Hematopoietic multipotent progenitor cell treated with erythropoietin and hydrocortisone succinate and interleukin-3 and kit ligand, for 8 days (in vitro differentiated cells): ENCODE results near the gene TSC1.
"Not testable (repeated sequence)": the region's sequence is repeated elsewhere in the genome, so short reads cannot be mapped to it uniquely, and the experiment has no call there.

ENCODE experiments used
- DNase-seq: peaks from one replicate; pipeline ENCODE4 v3.0.0-alpha.2; 2015

Gene TSC1

DNA sequence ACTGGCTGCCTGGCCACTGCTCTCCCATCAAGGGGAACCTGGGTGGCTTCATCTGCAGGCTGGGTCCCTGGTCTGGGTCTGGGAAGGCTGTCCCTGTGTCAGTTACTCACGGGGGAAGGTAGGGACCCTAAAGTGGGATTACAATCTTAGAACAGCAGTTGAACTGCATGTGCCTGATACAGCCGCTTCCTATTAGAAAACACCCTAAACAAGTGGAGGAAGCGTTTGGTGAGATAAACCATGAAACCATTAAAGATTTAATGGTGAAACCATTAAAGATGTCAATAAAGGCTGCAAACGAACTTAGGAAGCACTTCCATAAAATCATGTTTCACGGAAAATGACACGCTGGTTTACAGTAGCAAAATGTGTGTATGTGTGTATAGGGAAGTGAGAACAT lies 31.5 kb upstream of the TSC1 start:
- DNase-seq, result peak; percentile 53

DNA sequence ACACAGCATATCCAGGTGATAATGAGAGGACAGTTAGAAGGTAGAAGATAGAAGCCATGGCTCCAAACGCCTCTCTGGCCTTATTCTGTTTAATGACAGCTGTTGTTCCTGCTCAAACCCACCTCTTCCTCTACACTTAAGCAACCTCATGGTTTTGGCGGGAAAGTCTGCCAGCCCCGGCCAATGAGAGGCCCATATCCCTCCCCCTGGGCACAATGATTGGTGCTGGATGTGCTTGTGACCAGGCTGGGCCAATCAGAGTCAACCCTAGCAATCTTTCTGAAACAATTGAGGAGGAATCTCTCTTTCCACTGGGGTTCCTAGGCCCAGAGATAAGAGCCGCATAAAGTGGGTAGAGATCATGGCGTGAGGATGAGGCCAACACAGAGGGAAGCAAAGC lies 29.3 kb upstream of the TSC1 start:
- peak; percentile 69 for DNase-seq

DNA sequence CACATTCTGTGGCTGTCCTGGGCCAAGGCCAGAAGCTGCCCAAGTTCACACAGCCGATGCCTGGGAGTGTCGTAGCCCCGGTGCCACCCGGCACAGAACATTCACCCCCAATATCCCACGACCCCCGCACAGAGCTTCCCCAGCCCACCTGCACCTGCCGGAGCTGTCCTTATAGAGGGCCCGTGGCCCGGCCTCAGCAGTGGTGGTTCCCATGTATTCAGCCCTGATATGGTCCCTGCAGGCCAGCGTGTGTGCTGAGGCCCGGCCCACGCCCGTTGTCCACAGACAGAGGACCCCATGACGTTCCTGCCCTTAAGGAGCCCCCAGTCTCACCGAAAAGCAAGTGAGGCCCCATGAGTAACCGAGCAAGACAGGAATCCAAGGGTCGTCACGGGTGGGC lies 28.8 kb upstream of the TSC1 start:
- no peak for DNase-seq

DNA sequence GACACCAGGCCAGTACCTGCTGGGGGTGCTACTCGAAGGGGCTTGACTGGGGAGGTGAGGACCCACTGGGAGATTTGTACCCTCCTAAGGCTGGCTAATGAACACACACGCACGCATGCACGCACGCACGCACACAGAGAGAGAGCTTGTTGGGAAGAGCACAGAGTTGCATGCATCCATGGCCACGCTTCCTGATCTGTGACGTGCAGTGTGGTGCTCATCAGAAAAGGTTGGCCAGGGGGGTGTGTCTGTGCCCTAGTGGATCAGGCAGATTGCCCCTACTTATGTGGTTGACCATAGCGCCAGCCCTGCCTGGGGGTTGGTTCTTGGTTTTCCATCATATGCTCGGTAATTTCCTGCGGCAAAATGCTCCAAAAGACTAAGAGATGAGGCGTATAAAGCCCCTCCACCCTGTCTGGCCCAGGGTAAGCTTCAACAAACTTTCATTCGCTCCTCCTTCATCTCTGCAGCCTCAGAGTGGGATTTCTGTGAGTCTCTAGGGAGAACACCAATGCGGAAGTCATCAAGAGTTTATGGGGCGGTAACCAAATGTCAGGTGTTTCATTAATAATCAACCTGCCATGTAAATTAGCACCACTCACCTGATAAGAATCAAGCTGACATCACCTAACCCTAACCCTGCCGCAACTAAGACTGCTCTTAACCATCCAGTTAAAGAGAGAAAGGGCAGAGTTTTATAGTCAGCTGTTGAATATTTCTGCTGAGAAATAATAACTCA lies 26.1 kb upstream of the TSC1 start:
- no peak for DNase-seq

DNA sequence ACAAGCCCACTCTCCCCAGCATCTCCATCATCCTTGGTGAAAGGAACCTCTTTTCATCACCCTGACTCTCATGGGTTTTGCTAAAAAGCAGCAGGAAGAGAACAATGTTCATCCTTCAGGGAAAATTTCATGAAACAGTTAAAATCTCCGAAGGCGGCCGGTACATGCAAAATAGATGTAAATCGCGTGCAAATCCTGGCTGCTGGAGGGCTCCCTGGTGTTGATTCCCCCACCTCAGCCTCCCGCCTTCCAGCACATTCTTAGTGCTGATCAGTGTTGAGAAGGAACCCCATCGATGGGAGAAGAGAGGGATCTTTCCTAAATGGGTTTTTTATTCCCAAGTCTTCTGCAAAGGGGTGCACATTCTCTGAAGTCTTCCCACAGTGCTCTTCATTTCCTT lies 25.4 kb upstream of the TSC1 start:
- no peak for DNase-seq

DNA sequence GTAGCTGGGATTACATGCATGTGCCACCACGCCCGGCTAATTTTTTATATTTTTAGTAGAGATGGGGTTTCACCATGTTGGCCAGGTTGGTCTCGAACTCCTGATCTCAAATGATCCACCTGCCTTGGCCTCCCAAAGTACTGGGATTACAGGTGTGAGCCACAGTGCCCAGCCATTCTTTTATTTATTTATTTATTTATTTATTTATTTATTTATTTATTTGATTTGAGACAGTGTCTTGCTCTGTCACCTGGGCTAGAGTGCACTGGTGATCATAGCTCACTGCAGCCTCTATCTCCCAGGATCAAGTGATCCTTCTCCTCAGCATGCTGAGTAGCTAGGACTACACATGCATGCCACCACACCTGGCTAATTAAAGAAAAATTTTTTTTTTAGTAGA lies 23.5 kb upstream of the TSC1 start:
- not testable (repeated sequence) for DNase-seq

DNA sequence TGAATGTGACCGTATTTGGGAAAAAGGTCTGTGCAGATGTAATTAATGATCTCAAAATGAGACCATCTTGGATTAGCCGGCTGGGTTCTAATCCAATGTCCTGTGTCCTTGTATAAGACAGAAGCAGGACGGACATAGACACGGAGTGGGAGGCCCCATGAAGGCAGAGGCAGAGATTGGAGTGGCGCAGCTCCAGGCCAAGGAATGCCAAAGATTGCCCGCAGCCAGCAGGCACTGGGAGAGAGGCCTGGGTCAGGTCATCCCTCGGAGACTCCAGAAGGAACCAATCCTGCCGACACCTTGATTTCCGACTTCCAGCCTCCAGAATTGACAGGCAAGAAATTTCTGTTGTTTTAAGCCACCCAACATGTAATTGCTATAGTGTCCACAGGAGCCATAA lies 21.1 kb upstream of the TSC1 start:
- DNase-seq, result no peak

DNA sequence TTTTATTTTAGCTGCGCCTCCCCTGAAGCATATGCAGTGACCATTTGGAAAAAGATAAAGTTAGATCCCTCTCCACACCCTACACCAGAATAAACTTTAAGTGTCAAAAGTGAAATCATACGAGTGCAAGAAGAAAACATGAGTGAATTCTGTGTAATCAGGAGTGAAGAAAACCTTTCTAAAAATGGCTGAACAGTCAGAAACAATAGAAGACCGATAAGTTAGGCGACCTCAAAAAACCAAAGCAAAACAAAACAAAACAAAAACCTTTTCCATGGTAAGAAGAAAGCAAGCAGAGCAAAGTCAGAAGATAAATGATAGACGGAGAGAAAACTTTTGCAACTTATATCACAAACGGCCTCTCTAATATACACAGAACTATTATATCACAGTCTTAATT lies 16.6 kb upstream of the TSC1 start:
- no peak for DNase-seq

DNA sequence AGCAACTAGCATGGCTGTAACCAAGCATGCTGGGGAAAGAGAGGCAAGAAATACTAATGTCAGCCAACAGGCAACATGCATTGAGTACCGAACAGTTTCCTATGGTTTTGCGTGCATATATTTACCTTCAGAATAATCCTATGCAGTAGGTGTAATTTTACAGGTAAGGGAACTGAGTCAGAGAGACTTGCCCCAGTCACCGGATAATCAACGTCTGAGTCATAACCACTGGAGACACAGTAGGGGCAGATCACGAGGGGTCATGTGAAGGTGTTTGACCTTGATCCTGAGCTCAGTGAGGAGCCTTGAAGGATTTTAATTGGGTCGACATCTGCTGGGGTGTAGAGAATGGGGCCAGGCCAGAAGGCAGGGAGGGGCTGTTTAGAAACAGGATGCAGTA lies 13.4 kb upstream of the TSC1 start:
- no peak for DNase-seq

DNA sequence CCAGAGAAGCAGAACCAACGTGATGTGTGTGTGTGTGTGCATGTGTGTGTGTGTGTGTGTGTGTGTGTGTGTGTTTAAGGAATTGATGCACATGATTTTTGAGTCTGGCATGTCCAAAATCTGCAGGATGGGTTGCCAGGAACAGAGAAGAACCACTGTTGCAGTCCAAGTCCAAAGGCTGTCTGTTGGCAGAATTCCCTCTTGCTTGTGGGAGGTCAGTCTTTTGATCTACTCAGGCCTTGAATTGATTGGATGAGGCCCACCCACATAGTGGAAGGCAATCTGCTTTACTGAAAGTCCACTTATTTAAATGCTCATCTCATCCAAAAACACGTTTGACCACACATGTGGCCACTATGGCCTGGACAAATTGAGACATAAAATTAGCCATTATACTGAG lies 11.4 kb upstream of the TSC1 start:
- no peak for DNase-seq

DNA sequence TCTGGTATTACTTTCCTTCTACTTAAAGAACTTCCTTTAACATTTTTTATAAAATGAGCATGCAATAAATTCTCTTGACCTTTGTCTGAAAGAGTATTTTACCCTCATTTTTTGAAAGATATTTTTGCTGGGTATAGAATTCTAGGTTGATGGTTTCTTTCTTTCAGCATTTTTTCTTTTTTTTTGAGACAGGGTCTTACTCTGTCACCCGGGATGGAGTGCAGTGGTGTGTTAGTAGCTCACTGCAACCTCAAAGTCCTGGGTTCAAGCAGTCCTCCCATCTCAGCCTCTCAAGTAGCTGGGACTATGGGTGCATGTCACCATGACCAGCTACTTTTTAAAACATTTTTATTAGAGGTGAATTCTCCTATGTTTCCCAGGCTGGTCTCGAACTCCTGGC lies 10.7 kb upstream of the TSC1 start:
- no peak for DNase-seq

DNA sequence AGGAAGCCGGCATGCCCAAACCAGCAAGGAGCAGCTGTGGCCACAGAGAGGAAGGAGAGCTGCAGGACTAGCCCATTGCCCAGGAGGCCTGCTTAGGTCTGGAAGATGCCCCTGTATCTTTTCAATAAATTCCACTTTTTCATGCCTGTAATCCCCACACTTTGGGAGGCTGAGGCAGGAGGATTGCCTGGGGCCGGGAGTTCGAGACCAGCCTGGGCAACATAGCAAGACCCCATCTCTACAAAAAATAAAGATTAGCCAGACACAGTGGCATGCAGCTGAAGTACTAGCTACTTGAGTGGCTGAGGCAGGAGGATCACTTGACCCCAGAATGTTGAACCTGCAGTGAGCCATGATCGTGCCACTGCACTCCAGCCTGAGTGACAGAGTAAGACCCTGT lies 5.3 kb upstream of the TSC1 start:
- no peak for DNase-seq

DNA sequence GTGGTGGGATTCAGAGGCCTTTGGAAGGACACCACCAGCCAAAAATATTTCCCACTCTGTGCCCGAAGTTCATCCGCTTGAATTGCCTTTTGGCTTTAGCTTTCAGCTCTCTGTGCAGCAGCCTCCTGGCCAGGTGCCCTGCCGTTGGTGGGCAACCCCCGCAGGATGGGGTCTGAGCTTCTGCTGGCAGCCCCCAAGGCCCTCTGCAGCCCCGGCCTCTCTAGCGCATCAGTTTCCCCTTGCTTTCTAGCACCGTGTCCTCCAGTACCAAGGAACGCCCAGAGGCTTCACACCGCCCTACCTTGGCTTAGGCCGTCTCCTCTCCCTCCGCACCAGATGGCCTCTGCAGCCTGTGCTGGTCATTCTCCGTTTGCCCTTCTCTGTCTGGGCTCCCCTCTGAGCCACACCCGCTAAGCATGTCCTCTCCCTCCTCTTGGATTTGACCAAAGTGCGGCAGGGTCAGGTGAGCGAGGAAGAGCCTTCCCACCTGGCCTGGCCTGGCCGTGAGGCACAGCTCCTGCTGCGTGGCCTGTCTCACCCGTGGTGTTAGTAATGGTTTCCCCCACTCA lies 4.2 kb upstream of the TSC1 start:
- DNase-seq, result no peak

DNA sequence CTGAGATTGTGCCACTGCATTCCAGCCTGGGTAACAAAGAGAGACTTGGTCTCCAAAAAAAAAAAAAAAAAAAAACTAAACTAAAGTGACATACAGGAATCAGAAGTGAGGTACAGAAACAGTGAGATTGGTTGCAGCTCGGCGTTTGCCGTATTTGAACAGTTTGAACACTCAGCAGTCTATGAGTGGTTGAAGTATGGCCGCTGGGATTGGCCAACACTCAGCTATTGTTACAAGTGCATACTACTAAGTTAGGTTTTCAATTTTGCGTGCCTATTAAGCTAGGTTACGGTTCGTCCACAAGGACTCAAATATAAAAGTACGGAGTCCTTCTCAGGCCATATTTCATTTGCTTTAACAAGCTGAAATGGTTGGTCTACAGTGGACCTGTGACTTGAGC lies 3.3 kb upstream of the TSC1 start:
- DNase-seq, result no peak

DNA sequence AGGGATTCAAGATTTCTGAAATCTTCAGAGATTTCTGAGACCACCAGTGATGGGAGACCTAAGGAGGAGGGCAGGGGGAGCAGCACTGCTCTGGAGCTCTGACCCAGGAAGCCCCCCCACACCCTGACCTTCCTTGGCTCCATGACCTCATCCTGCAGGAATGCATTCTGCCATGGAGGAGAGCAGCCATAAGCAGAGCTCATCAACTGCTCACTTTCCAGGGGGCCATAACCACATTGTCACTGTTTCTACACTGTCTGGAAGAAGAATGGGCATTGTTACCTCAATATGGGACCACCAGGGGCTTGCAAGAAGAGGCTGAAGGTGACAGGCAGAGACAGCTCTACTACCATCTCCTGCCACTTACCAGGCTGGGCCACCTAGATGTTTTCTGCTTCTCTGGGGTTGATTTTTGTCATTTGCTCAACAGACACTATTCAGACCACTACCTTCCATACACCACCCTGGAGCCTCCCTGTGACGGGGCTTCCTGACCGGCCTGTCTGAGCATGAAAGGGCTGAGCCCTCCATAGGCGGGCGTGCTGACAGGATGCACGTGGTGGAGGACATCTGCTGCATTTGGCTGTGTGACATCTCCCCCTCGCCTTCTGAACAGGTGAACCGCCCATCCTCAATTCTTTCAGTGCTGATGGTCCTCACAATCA lies 2.3 kb upstream of the TSC1 start:
- no peak for DNase-seq

DNA sequence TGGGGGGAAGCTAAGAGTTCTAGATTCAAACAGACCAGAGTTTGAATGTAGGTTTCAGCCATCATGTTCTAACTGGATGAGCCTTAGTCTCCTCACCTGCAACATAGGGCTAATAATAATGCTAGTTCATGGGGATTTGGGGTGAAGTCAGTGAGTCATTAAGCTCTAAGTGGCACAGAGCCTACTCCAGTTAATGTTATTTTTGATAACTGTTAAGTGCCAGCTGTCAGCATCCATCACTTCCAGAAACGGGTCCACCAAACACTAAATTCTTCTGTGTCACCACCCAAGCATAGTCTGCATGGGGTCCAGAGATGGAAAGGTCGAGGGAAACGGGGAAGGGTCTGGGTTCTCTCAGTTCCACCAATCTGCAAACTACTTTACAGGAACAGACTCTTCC lies 1.8 kb upstream of the TSC1 start:
- no peak for DNase-seq

DNA sequence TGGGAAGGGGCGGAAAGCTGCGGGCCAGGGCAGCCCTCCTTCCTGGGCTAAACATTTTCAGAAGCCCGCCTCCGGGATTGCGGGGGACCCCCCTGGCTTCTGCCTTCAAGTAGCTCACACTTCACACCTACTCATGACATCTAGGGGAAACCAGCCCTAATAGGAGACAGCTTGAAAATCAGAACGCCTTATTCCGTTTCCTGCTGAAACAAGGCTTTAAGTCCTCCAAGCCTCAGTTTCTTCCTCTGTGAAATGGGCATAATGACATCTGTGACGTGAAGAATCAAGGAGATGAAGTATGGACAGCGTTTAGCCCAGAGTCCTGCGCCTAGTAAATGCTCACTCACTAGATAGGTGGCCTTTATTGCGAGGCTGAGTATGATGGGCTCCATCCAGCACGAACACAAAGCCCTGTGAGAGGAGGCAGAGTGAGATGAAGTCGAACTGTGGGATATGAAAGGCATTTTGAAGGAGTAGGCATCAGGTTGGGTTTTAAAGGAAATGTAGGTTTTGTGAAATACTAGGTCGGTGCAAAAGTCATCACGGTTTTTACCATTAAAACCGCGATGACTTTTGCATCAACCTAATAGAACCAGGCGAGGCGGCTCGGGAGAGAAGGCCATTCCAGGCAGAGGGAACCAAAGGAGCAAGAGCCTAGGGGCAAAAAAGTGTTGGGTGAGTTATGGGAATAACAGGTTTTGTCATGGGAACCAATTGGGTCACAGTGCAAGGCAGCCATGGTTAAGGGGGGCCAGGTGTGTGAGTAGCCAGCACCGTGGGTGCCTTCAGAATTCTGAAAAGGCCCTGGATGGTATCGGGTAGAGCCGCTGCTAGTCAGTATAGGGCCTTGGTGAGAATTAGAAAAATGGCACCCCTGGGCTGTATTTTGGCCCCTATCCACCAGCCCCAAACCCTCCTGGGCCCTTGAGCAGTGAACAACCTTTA lies 1.0 kb upstream of the TSC1 start:
- no peak for DNase-seq

DNA sequence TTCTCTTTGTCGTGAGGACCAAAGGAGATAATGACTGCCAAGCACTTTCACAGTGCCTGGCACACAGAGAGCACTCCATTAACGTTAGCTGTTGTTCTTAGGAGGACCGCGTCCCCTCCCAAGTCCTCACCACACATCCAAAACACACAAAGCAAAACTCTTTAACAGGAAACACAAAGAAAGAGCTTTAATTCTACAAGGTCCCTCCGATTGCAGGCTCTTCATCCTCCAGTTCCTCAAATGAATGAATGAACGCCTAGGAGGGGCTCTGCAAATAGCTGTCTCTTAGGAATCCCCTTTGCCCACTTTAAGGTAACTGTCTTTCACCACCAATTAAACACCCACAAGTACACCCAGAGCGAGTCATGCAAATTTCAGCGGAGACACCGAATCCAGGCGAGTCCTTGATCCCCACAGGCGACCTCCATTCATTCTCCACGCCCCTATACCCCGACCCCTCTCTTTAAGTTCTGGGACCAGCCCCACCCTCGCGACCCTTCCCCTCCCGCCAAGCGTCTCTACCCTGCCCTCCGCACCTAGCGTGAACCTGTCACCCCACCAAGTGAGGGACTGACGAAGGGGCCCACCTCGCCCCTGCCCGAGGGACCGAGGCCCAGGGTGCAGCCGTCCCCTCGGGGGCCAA lies 644 bp downstream of the TSC1 start:
- DNase-seq, result peak; percentile 14

DNA sequence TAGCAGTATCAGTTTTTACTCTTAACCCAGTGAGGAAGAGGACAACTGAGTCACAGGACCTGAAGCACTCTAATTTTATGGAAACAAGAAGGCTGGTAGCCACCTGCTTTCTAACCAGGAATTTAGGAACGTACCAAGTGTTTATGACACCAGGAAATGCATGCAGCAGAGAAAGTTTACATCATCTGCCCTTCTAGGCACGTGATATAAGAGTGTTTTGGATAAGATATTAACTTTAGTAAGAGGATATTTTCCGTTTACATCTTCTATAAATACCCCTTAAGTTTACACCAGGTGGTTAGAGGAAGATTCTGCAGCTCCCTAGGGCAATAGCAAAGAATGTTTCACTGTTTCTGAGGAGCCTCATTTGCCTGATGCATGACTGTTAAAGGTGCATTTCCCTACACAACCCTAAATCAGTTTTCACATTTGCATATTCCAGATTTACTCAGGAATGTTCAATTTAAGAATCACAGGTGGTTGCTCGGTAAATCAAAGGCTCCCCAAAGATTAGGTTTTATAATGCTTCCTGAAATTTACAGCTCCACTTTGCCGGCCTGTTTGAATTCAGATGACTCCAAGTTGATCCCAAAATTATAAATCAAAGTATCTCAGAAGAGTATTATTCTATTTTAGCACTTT lies 1.8 kb downstream of the TSC1 start:
- DNase-seq, result no peak

DNA sequence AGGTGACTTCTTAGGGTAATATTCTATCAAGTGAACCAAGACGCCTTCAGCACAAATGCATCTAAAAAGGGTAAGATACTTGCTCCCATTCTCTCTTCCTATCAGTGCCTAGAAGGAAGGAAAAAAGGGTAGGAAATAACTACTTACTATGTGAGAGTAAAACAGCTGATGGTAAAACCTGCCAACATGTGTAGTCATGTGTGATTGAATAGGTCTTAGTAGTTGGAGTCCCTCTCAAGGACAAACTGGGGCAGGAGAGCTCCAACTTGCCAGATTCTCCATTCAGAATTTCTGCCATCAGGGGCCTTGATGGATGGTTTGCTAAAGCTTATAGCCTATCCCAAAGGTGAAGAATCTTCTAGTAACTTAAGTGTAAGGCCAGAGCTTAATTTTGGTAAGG lies 5.2 kb downstream of the TSC1 start:
- DNase-seq, result no peak

DNA sequence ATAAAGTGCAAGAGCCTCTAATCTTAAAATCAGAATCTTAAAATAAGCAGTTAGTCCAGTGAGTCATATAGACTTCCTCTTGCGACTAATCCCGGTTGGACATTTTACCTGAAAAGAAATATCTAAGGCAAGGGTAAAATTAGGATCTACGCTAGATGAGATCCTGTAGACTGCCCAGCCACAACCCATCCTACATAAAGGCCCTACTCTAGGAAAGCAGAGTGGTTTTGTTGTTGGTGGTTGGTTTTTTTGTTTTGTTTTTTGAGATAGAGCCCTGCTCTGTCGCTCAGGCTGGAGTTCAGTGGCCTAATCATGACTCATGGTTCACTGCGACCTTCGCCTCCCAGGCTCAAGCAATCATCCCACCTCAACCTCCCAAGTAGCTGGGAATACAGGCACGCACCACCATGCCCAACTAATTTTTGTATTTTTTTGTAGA lies 6.9 kb downstream of the TSC1 start:
- DNase-seq, result no peak

DNA sequence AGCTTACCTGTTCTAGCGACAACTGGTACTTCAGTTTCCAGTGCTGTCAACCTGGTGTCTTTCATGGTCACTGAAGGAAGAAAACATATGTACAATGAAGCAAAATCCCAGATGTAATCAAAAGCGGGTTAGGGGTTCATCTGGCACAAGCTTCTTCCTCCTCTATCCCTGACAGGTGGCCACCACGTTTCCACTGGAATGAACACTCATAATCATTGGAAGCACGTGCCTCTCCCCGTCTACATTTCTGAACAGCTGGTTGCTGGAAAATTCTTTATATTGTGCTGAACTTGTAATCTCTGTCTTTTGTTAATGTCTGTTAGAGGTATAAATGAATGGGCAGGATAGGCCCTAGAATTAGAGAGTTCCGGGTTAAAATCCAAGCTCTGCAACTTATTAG lies 9.4 kb downstream of the TSC1 start:
- DNase-seq, result no peak
